ENCODE results near the gene SLC16A11. TPM values are rescaled to one million over a fixed set of nuclear protein-coding genes. Genes with fewer than 3 reads are reported as not detected.

SLC16A11 gene
- total RNA-seq, 5 donors from 2014 or later (not counting 1 experiment from before 2014, with no cell fraction given), result 1.4 to 2.2 (median 1.8) TPM

GRCh38 chr17:7029659-7030058, 14.2 kb downstream of the SLC16A11 start:
- CTCF ChIA-PET, result no interaction called here
- Histone ChIP-seq H3K4me3 (ENCODE audit: control insufficient read depth in 1 of 2, extremely low read depth in 1 of 2, low read length in 1 of 2) (peak overlapping the region; percentile 8 to 15), H3K27ac (ENCODE audit: low read length) (peak overlapping the region; percentile 32), H3K36me3 (ENCODE audit: control insufficient read depth in 2 of 2, extremely low read depth in 1 of 2, insufficient read depth in 1 of 2, low read length in 1 of 2) (no peaks in the 10 kb centered on the region), H3K4me1 (ENCODE audit: control insufficient read depth in 1 of 2, extremely low read depth in 1 of 2, insufficient read depth in 2 of 2, low read length in 2 of 2) (peaks cover 35 to 50% of the 10 kb centered on the region in 2 experiments), H3K27me3 (replicated peaks in 1 of 2; ENCODE audit: control insufficient read depth in 2 of 2, extremely low read depth in 1 of 2, insufficient read depth in 2 of 2, low read length in 1 of 2) (no peaks in the 10 kb centered on the region), H3K9me3 (no peaks in the 10 kb centered on the region)
- WGBS (ENCODE audit: insufficient coverage), result 48% methylated on average over 4 of the region's 8 CpGs
- Mint-ChIP-seq H3K9me3 (no peaks in the 10 kb centered on the region), H3K36me3 (no peaks in the 10 kb centered on the region), H3K4me3 (peak overlapping the region; percentile 52 to 75 (median 57)), H3K4me1 (peaks cover 40 to 57% (median 56%) of the 10 kb centered on the region in 3 donors), H3K27ac (peak overlapping the region; percentile 75 to 86), H3K27me3 (no peaks in the 10 kb centered on the region)
- ATAC-seq (replicated peaks in 1 of 4) (peak; percentile 67 to 89 (median 76)), DNase-seq (peak in 8 of 35 experiments; percentile 28 to 62 (median 38))
- POLR2A ChIA-PET, result interaction anchor here in 1 of 2 donors (0.6 kb wide), 1 partner anchor 241 kb away, joined by 5 read pairs; no protein-coding TSS in a partner anchor

GRCh38 chr17:7029096-7029495, 14.8 kb downstream of the SLC16A11 start:
- H3K36me3 Mint-ChIP-seq, result no peaks in the 10 kb centered on the region
- no peak for DNase-seq
- peaks cover 36 to 54% (median 52%) of the 10 kb centered on the region in 3 donors for H3K4me1 Mint-ChIP-seq
- H3K9me3 Mint-ChIP-seq, result no peaks in the 10 kb centered on the region
- H3K27ac ChIP-seq (ENCODE audit: low read length), result no peak overlapping the region
- ChIA-PET POLR2A (no interaction called here), CTCF (no interaction called here)
- H3K27me3 ChIP-seq (replicated peaks in 1 of 2; ENCODE audit: control insufficient read depth in 2 of 2, extremely low read depth in 1 of 2, insufficient read depth in 2 of 2, low read length in 1 of 2), result no peaks in the 10 kb centered on the region
- peak overlapping the region; percentile 66 to 86 for H3K27ac Mint-ChIP-seq
- H3K4me3 Mint-ChIP-seq, result peak overlapping the region in 1 of 3 donors; percentile 75
- no peaks in the 10 kb centered on the region for H3K27me3 Mint-ChIP-seq
- 88% methylated on average over 1 of the region's 3 CpGs for WGBS (ENCODE audit: insufficient coverage)
- ATAC-seq (replicated peaks in 1 of 4), result no peak
- H3K4me3 ChIP-seq (ENCODE audit: control insufficient read depth in 1 of 2, extremely low read depth in 1 of 2, low read length in 1 of 2), result no peak overlapping the region
- peaks cover 30 to 46% of the 10 kb centered on the region in 2 experiments for H3K4me1 ChIP-seq (ENCODE audit: control insufficient read depth in 1 of 2, extremely low read depth in 1 of 2, insufficient read depth in 2 of 2, low read length in 2 of 2)
- no peaks in the 10 kb centered on the region for H3K9me3 ChIP-seq
- no peaks in the 10 kb centered on the region for H3K36me3 ChIP-seq (ENCODE audit: control insufficient read depth in 2 of 2, extremely low read depth in 1 of 2, insufficient read depth in 1 of 2, low read length in 1 of 2)

GRCh38 chr17:7027335-7027734, 16.6 kb downstream of the SLC16A11 start:
- Mint-ChIP-seq H3K4me1 (peaks cover 41 to 54% (median 50%) of the 10 kb centered on the region in 3 donors), H3K27me3 (no peaks in the 10 kb centered on the region), H3K4me3 (no peak overlapping the region), H3K27ac (no peak overlapping the region), H3K9me3 (no peaks in the 10 kb centered on the region), H3K36me3 (no peaks in the 10 kb centered on the region)
- Histone ChIP-seq H3K4me1 (ENCODE audit: control insufficient read depth in 1 of 2, extremely low read depth in 1 of 2, insufficient read depth in 2 of 2, low read length in 2 of 2) (peaks cover 30 to 47% of the 10 kb centered on the region in 2 experiments), H3K27me3 (replicated peaks in 1 of 2; ENCODE audit: control insufficient read depth in 2 of 2, extremely low read depth in 1 of 2, insufficient read depth in 2 of 2, low read length in 1 of 2) (peaks cover 0 to 10% of the 10 kb centered on the region in 2 experiments), H3K36me3 (ENCODE audit: control insufficient read depth in 2 of 2, extremely low read depth in 1 of 2, insufficient read depth in 1 of 2, low read length in 1 of 2) (no peaks in the 10 kb centered on the region), H3K27ac (ENCODE audit: low read length) (no peak overlapping the region), H3K9me3 (no peaks in the 10 kb centered on the region), H3K4me3 (ENCODE audit: control insufficient read depth in 1 of 2, extremely low read depth in 1 of 2, low read length in 1 of 2) (no peak overlapping the region)
- ChIA-PET POLR2A (no interaction called here), CTCF (no interaction called here)
- WGBS (ENCODE audit: insufficient coverage), result 91% methylated on average over 8 of the region's 13 CpGs
- DNase-seq (no peak), ATAC-seq (replicated peaks in 1 of 4) (no peak)

GRCh38 chr17:7026471-7027115, 17.3 kb downstream of the SLC16A11 start:
- Mint-ChIP-seq H3K9me3 (no peaks in the 10 kb centered on the region), H3K27me3 (no peaks in the 10 kb centered on the region), H3K27ac (no peak overlapping the region), H3K4me1 (peaks cover 46 to 56% (median 52%) of the 10 kb centered on the region in 3 donors), H3K36me3 (no peaks in the 10 kb centered on the region), H3K4me3 (no peak overlapping the region)
- peaks cover 24 to 47% of the 10 kb centered on the region in 2 experiments for H3K4me1 ChIP-seq (ENCODE audit: control insufficient read depth in 1 of 2, extremely low read depth in 1 of 2, insufficient read depth in 2 of 2, low read length in 2 of 2)
- ChIA-PET CTCF (no interaction called here), POLR2A (no interaction called here)
- no peaks in the 10 kb centered on the region for H3K36me3 ChIP-seq (ENCODE audit: control insufficient read depth in 2 of 2, extremely low read depth in 1 of 2, insufficient read depth in 1 of 2, low read length in 1 of 2)
- H3K9me3 ChIP-seq, result no peaks in the 10 kb centered on the region
- no peak for DNase-seq
- H3K27ac ChIP-seq (ENCODE audit: low read length), result no peak overlapping the region
- 97% methylated on average over 25 of the region's 29 CpGs for WGBS (ENCODE audit: insufficient coverage)
- no peak for ATAC-seq (replicated peaks in 1 of 4)
- H3K27me3 ChIP-seq (replicated peaks in 1 of 2; ENCODE audit: control insufficient read depth in 2 of 2, extremely low read depth in 1 of 2, insufficient read depth in 2 of 2, low read length in 1 of 2), result peaks cover 0 to 17% of the 10 kb centered on the region in 2 experiments
- no peak overlapping the region for H3K4me3 ChIP-seq (ENCODE audit: control insufficient read depth in 1 of 2, extremely low read depth in 1 of 2, low read length in 1 of 2)

GRCh38 chr17:7025245-7025644, 18.6 kb downstream of the SLC16A11 start:
- no peaks in the 10 kb centered on the region for H3K9me3 Mint-ChIP-seq
- POLR2A ChIA-PET, result no interaction called here
- Histone ChIP-seq H3K9me3 (no peaks in the 10 kb centered on the region), H3K4me1 (ENCODE audit: control insufficient read depth in 1 of 2, extremely low read depth in 1 of 2, insufficient read depth in 2 of 2, low read length in 2 of 2) (peaks cover 19 to 42% of the 10 kb centered on the region in 2 experiments), H3K27me3 (replicated peaks in 1 of 2; ENCODE audit: control insufficient read depth in 2 of 2, extremely low read depth in 1 of 2, insufficient read depth in 2 of 2, low read length in 1 of 2) (peaks cover 0 to 18% of the 10 kb centered on the region in 2 experiments), H3K27ac (ENCODE audit: low read length) (no peak overlapping the region), H3K4me3 (ENCODE audit: control insufficient read depth in 1 of 2, extremely low read depth in 1 of 2, low read length in 1 of 2) (no peak overlapping the region), H3K36me3 (ENCODE audit: control insufficient read depth in 2 of 2, extremely low read depth in 1 of 2, insufficient read depth in 1 of 2, low read length in 1 of 2) (no peaks in the 10 kb centered on the region)
- CTCF ChIA-PET, result interaction anchor here (0.5 to 0.9 kb wide), 4 partner anchors 17 to 280 kb away, joined by 3 to 7 read pairs (median 4); no protein-coding TSS in a partner anchor
- peaks cover 45 to 56% (median 53%) of the 10 kb centered on the region in 3 donors for H3K4me1 Mint-ChIP-seq
- no CpG with 5 or more reads among the region's 1 CpG for WGBS (ENCODE audit: insufficient coverage)
- H3K27ac Mint-ChIP-seq, result no peak overlapping the region
- no peak overlapping the region for H3K4me3 Mint-ChIP-seq
- H3K27me3 Mint-ChIP-seq, result no peaks in the 10 kb centered on the region
- no peaks in the 10 kb centered on the region for H3K36me3 Mint-ChIP-seq
- ATAC-seq (replicated peaks in 1 of 4), result no peak
- DNase-seq, result no peak

GRCh38 chr17:7024402-7024785, 19.5 kb downstream of the SLC16A11 start:
- Histone ChIP-seq H3K27me3 (replicated peaks in 1 of 2; ENCODE audit: control insufficient read depth in 2 of 2, extremely low read depth in 1 of 2, insufficient read depth in 2 of 2, low read length in 1 of 2) (peaks cover 0 to 18% of the 10 kb centered on the region in 2 experiments), H3K9me3 (no peaks in the 10 kb centered on the region), H3K4me1 (ENCODE audit: control insufficient read depth in 1 of 2, extremely low read depth in 1 of 2, insufficient read depth in 2 of 2, low read length in 2 of 2) (peaks cover 11 to 34% of the 10 kb centered on the region in 2 experiments), H3K27ac (ENCODE audit: low read length) (no peak overlapping the region), H3K4me3 (ENCODE audit: control insufficient read depth in 1 of 2, extremely low read depth in 1 of 2, low read length in 1 of 2) (no peak overlapping the region), H3K36me3 (ENCODE audit: control insufficient read depth in 2 of 2, extremely low read depth in 1 of 2, insufficient read depth in 1 of 2, low read length in 1 of 2) (no peaks in the 10 kb centered on the region)
- H3K9me3 Mint-ChIP-seq, result no peaks in the 10 kb centered on the region
- WGBS (ENCODE audit: insufficient coverage), result 91% methylated on average over 5 of the region's 8 CpGs
- H3K36me3 Mint-ChIP-seq, result no peaks in the 10 kb centered on the region
- ATAC-seq (replicated peaks in 1 of 4) (no peak), DNase-seq (no peak)
- H3K4me3 Mint-ChIP-seq, result peak overlapping the region in 1 of 3 donors; percentile 83
- ChIA-PET POLR2A (interaction anchor here in 1 of 2 donors (0.8 kb wide), 1 partner anchor 11 kb away, joined by 5 read pairs; the partner anchor contains the start of gene SLC16A13), CTCF (interaction anchor here in 1 of 2 donors (0.8 to 0.9 kb wide), 2 partner anchors 11 to 20 kb away, joined by 3 to 4 read pairs; partner anchors contain the start of gene SLC16A13)
- no peak overlapping the region for H3K27ac Mint-ChIP-seq
- H3K27me3 Mint-ChIP-seq, result no peaks in the 10 kb centered on the region
- H3K4me1 Mint-ChIP-seq, result peaks cover 37 to 49% (median 44%) of the 10 kb centered on the region in 3 donors
